Testis (tissue), 2 donors: ENCODE results near the gene LRMDA.

Experiments
- POLR2A ChIP-seq: fragments of 450-650 bp; IDR thresholded peaks from one replicate; pipeline ENCODE4 v1.6.1; 2017; ENCODE audit warnings: antibody characterized with exemption, mild to moderate bottlenecking, moderate library complexity
- TF ChIP-seq, protein P1 (sequence below), 3 experiments: fragments of 450-650 bp in 2 of 3; fragments of 200-600 bp in 1 of 3; sonication (generic) in 1 of 3; IDR thresholded peaks; one replicate each; pipeline ENCODE4 v1.5.1; 2016 to 2019; ENCODE audit warnings: antibody characterized with exemption in 3 of 3, mild to moderate bottlenecking in 2 of 3, moderate library complexity in 1 of 3

DNA sequence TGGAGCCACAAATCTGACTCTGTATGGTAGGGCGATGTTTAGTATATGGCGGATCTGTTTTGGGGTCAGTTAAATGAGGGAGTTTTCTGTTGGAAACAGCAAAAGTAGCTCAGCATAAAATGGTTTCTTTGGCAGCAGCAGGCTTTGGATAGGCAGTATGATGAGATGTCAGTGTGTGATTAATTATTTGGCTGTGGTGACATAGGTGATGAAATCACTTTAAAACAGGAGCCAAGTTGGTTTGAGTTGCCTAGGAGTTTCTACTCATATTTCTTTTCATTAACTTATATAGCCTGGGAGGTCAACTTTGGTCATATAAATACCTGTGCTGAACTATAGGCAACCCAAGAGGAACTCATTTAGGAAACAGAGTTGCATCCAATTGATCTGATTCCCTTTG is 291.2 kb downstream of the LRMDA start:
- TF ChIP-seq, protein P1, sequence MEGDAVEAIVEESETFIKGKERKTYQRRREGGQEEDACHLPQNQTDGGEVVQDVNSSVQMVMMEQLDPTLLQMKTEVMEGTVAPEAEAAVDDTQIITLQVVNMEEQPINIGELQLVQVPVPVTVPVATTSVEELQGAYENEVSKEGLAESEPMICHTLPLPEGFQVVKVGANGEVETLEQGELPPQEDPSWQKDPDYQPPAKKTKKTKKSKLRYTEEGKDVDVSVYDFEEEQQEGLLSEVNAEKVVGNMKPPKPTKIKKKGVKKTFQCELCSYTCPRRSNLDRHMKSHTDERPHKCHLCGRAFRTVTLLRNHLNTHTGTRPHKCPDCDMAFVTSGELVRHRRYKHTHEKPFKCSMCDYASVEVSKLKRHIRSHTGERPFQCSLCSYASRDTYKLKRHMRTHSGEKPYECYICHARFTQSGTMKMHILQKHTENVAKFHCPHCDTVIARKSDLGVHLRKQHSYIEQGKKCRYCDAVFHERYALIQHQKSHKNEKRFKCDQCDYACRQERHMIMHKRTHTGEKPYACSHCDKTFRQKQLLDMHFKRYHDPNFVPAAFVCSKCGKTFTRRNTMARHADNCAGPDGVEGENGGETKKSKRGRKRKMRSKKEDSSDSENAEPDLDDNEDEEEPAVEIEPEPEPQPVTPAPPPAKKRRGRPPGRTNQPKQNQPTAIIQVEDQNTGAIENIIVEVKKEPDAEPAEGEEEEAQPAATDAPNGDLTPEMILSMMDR (IDR thresholded peaks at IDR 0.05): no peak
- TF ChIP-seq POLR2A: no peak
